T-helper 2 cell treated with Interferon-gamma antibody and Interleukin-4, amounts not matched to agents 5 μg/mL and 100 μg/mL, for 36 hours (primary cell): ENCODE data around the gene NRN1L.
"Not testable (repeated sequence)": the region's sequence is repeated elsewhere in the genome, so short reads cannot be mapped to it uniquely, and the experiment has no call there.

Source experiments
- DNase-seq: peaks from one replicate; pipeline ENCODE4 v3.0.0; 2021; ENCODE audit warnings: low spot score
- H3K27ac Mint-ChIP-seq: one replicate; pipeline ENCODE4 v1.8.0; 2021; ENCODE audit warnings: mild to moderate bottlenecking, mixed read lengths
- H3K27me3 Mint-ChIP-seq: one replicate; pipeline ENCODE4 v1.8.0; 2021; ENCODE audit warnings: low read depth, mixed read lengths
- H3K36me3 Mint-ChIP-seq: one replicate; pipeline ENCODE4 v1.8.0; 2021; ENCODE audit warnings: low read depth, mixed read lengths
- H3K4me1 Mint-ChIP-seq: one replicate; pipeline ENCODE4 v1.8.0; 2021; ENCODE audit warnings: low read depth, mixed read lengths
- H3K4me3 Mint-ChIP-seq: one replicate; pipeline ENCODE4 v1.8.0; 2022; ENCODE audit warnings: mild to moderate bottlenecking, moderate library complexity, mixed read lengths
- H3K9me3 Mint-ChIP-seq: one replicate; pipeline ENCODE4 v1.8.0; 2021; ENCODE audit warnings: mixed read lengths

NRN1L gene

GRCh38 chr16:67907397-67908180, 22.9 kb downstream of the NRN1L start:
- Mint-ChIP-seq H3K9me3 (no peaks in the 10 kb centered on the region), H3K4me1 (peaks cover 8% of the 10 kb centered on the region), H3K27ac (no peak overlapping the region), H3K27me3 (no peaks in the 10 kb centered on the region), H3K4me3 (no peak overlapping the region), H3K36me3 (peaks cover 7% of the 10 kb centered on the region)
- DNase-seq, result no peak

DNA sequence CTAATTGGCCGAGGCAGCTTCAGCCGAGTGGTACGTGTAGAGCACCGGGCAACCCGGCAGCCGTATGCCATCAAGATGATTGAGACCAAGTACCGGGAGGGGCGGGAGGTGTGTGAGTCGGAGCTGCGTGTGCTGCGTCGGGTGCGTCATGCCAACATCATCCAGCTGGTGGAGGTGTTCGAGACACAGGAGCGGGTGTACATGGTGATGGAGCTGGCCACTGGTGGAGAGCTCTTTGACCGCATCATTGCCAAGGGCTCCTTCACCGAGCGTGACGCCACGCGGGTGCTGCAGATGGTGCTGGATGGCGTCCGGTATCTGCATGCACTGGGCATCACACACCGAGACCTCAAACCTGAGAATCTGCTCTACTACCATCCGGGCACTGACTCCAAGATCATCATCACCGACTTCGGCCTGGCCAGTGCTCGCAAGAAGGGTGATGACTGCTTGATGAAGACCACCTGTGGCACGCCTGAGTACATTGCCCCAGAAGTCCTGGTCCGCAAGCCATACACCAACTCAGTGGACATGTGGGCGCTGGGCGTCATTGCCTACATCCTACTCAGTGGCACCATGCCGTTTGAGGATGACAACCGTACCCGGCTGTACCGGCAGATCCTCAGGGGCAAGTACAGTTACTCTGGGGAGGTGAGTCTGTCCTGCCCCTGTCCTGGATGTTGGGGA, 24.5 kb downstream of the NRN1L start:
- H3K27ac Mint-ChIP-seq, result no peak overlapping the region
- no peaks in the 10 kb centered on the region for H3K27me3 Mint-ChIP-seq
- peaks cover 8% of the 10 kb centered on the region for H3K4me1 Mint-ChIP-seq
- H3K9me3 Mint-ChIP-seq, result no peaks in the 10 kb centered on the region
- H3K36me3 Mint-ChIP-seq, result peaks cover 9% of the 10 kb centered on the region
- H3K4me3 Mint-ChIP-seq, result no peak overlapping the region
- DNase-seq, result no peak

- peaks cover 9% of the 10 kb centered on the region for H3K36me3 Mint-ChIP-seq
- no peak overlapping the region for H3K4me3 Mint-ChIP-seq
- H3K27ac Mint-ChIP-seq, result peak overlapping the region; percentile 20
- H3K9me3 Mint-ChIP-seq, result no peaks in the 10 kb centered on the region
- peaks cover 8% of the 10 kb centered on the region for H3K4me1 Mint-ChIP-seq
- no peak for DNase-seq
- H3K27me3 Mint-ChIP-seq, result no peaks in the 10 kb centered on the region
Observed at GRCh38 chr16:67910158-67910557, 25.5 kb downstream of the NRN1L start.

DNA sequence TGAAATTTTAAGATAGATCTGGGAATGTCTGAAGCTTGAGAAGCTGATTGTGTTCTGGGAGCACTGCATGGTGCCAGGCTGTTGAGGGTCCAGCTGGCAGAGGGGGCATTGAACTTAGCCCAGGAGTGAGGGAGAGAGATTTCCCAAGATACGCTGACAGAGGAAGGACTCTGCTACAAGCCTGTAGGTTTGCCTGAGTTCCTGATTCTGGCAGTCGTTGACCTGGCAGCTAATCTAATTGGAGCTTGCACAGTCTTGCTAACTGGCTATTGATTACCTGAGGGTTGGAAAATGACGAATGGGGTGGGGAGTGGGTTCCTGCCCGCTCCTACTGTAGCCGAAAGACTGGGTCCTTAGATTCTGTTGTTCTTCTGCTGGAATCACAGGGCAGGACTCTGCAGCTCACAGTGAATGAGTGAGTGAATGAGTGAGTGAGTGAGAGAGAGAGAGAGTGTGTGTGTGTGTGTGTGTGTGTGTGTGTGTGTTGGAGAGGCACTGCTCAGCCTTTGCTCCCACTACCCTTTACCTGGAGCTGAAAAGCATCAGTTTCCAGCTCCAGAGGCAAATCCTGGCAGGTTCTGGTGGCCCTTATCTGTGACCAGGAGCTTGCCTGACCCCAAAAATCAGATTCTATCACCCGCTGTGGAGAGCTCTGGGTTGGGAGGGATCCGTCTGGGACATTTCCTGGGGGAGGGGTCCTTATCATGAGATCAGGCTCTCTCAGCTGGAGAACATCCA, 30.2 kb downstream of the NRN1L start:
- no peak overlapping the region for H3K27ac Mint-ChIP-seq
- H3K4me1 Mint-ChIP-seq, result peaks cover 16% of the 10 kb centered on the region
- no peak overlapping the region for H3K4me3 Mint-ChIP-seq
- DNase-seq, result no peak
- no peaks in the 10 kb centered on the region for H3K27me3 Mint-ChIP-seq
- peaks cover 11% of the 10 kb centered on the region for H3K36me3 Mint-ChIP-seq
- H3K9me3 Mint-ChIP-seq, result no peaks in the 10 kb centered on the region

DNA sequence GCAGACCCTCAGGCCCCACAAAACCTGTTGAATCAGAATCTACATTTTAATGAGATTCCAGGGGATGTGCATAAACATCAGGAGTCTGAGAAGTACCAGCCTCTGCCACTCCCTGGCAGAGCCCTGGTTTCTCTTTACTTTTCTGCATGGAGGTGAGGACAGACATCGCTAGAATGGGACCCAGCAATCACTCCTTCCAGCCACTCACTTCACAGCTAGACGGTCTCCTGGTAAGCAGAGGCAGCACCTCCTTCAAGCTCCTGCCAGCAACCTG, 30.7 kb downstream of the NRN1L start:
- not testable (repeated sequence) for H3K4me3 Mint-ChIP-seq

DNA sequence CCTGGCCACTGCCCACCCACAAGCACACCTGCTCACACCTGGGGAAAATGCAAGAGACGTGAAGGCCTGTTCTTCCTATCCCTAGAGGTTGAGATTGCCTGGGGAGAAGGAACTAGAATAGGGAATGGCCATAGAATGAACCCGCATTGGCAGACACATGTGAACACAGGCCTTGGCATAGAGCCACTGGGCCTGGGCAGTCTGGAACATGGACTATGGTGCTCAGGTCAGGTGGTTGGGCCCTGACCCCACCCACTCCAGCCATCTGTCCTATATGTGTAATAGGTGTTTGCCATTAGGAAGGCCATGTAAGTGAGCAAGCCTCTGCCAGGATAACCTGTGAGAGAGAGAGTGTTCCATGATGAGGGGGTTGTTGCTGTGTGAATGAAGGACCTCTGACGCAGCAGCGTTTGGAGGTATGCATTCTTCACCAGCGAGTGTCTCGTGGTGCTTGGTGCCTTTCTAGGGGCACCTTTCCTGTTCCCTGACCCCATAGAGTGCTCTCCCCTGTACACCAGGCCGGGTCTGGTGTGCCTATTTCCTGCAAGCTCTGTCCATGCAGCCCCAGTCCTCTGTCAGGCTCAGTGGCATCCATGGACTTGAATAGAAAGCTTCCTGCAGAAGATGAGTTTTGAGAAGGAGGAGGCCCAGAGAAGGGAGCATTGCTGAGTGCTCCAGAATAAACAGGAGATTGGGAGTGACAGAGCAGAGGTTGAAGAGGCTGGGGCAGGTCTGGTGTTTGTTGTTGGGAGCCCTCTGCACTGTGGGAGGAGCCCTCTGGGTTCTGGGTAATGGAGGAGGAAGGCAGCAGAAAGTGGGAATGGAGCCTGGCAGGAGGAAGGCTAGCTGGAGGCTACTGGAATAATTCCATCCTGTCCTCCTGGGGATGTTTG, 31.4 kb downstream of the NRN1L start:
- Mint-ChIP-seq H3K27ac (no peak overlapping the region), H3K9me3 (no peaks in the 10 kb centered on the region), H3K4me1 (peaks cover 11% of the 10 kb centered on the region), H3K36me3 (peaks cover 9% of the 10 kb centered on the region), H3K4me3 (no peak overlapping the region), H3K27me3 (no peaks in the 10 kb centered on the region)
- no peak for DNase-seq

More for the DNA sequence above, 30.7 kb downstream of the NRN1L start:
- H3K27ac Mint-ChIP-seq, H3K9me3 Mint-ChIP-seq, H3K27me3 Mint-ChIP-seq, DNase-seq: not testable (repeated sequence)
- peaks cover 11% of the 10 kb centered on the region for H3K36me3 Mint-ChIP-seq
- peaks cover 11% of the 10 kb centered on the region for H3K4me1 Mint-ChIP-seq

- Mint-ChIP-seq H3K27ac (peak overlapping the region; percentile 57), H3K36me3 (peaks cover 10% of the 10 kb centered on the region), H3K27me3 (no peaks in the 10 kb centered on the region), H3K4me1 (peaks cover 15% of the 10 kb centered on the region), H3K9me3 (no peaks in the 10 kb centered on the region), H3K4me3 (no peak overlapping the region)
- no peak for DNase-seq
Observed at GRCh38 chr16:67917140-67917851, 32.6 kb downstream of the NRN1L start.

GRCh38 chr16:67917852-67918236, 33.2 kb downstream of the NRN1L start:
- H3K27ac Mint-ChIP-seq, result peak overlapping the region; percentile 57
- H3K36me3 Mint-ChIP-seq, result peaks cover 12% of the 10 kb centered on the region
- peak; percentile 59 for DNase-seq
- no peaks in the 10 kb centered on the region for H3K9me3 Mint-ChIP-seq
- H3K4me1 Mint-ChIP-seq, result peaks cover 15% of the 10 kb centered on the region
- no peak overlapping the region for H3K4me3 Mint-ChIP-seq
- no peaks in the 10 kb centered on the region for H3K27me3 Mint-ChIP-seq

GRCh38 chr16:67919622-67920221, 35.0 kb downstream of the NRN1L start:
- Mint-ChIP-seq H3K27ac (no peak overlapping the region), H3K4me3 (no peak overlapping the region), H3K4me1 (peaks cover 15% of the 10 kb centered on the region), H3K27me3 (no peaks in the 10 kb centered on the region), H3K36me3 (peaks cover 10% of the 10 kb centered on the region), H3K9me3 (no peaks in the 10 kb centered on the region)
- no peak for DNase-seq

- peaks cover 15% of the 10 kb centered on the region for H3K4me1 Mint-ChIP-seq
- no peak for DNase-seq
- no peak overlapping the region for H3K27ac Mint-ChIP-seq
- H3K4me3 Mint-ChIP-seq, result no peak overlapping the region
- no peaks in the 10 kb centered on the region for H3K9me3 Mint-ChIP-seq
- no peaks in the 10 kb centered on the region for H3K27me3 Mint-ChIP-seq
- H3K36me3 Mint-ChIP-seq, result peaks cover 6% of the 10 kb centered on the region
Observed at GRCh38 chr16:67922221-67922620, 37.5 kb downstream of the NRN1L start.

- H3K9me3 Mint-ChIP-seq, result no peaks in the 10 kb centered on the region
- no peaks in the 10 kb centered on the region for H3K27me3 Mint-ChIP-seq
- peaks cover 6% of the 10 kb centered on the region for H3K36me3 Mint-ChIP-seq
- peaks cover 9% of the 10 kb centered on the region for H3K4me1 Mint-ChIP-seq
- H3K27ac Mint-ChIP-seq, result no peak overlapping the region
- H3K4me3 Mint-ChIP-seq, result no peak overlapping the region
- no peak for DNase-seq
Observed at GRCh38 chr16:67922740-67923139, 38.1 kb downstream of the NRN1L start.

GRCh38 chr16:67923414-67924116, 38.9 kb downstream of the NRN1L start:
- H3K36me3 Mint-ChIP-seq, result peaks cover 13% of the 10 kb centered on the region
- peaks cover 6% of the 10 kb centered on the region for H3K4me1 Mint-ChIP-seq
- DNase-seq, result no peak
- H3K9me3 Mint-ChIP-seq, result no peaks in the 10 kb centered on the region
- H3K4me3 Mint-ChIP-seq, result no peak overlapping the region
- H3K27ac Mint-ChIP-seq, result no peak overlapping the region
- H3K27me3 Mint-ChIP-seq, result no peaks in the 10 kb centered on the region
